OCI-LY3 (cell line): ENCODE data around the gene PHC1.

ENCODE experiments used
- H2AFZ ChIP-seq: fragments of 200-600, 300-600 bp; shearing (Covaris generic); 2 replicates; pipeline ENCODE4 v1.6.0; 2014; ENCODE audit warnings: antibody characterized with exemption, low read depth, low read length
- H3K27ac ChIP-seq: fragments of 200-600, 300-600 bp; sonication (generic); 2 replicates; pipeline ENCODE4 v1.5.1; 2014; ENCODE audit warnings: mild to moderate bottlenecking, low read length, moderate library complexity, mixed read lengths
- H3K27me3 ChIP-seq: fragments of 200-600, 300-600 bp; sonication (generic); 2 replicates; pipeline ENCODE4 v1.6.1; 2014; ENCODE audit warnings: low read depth, low read length, mixed read lengths
- H3K36me3 ChIP-seq: fragments of 200-600, 300-600 bp; sonication (generic); replicated peaks from 2 replicates; pipeline ENCODE3; 2014; ENCODE audit warnings: low read depth, low read length, mixed read lengths
- H3K4me1 ChIP-seq: fragments of 300-600, 200-600 bp; sonication (generic); 2 replicates; pipeline ENCODE4 v1.6.1; 2014; ENCODE audit warnings: low read length, mixed read lengths
- H3K4me2 ChIP-seq: fragments of 200-600, 300-600 bp; sonication (generic); 2 replicates; pipeline ENCODE4 v1.6.1; 2014; ENCODE audit warnings: low read length, mixed read lengths
- H3K4me3 ChIP-seq: fragments of 300-600, 200-600 bp; sonication (generic); 2 replicates; pipeline ENCODE4 v1.5.1; 2014; ENCODE audit warnings: antibody characterized with exemption, mild to moderate bottlenecking, low read length, moderate library complexity
- H3K79me2 ChIP-seq: fragments of 300-600, 200-600 bp; shearing (Covaris generic); 2 replicates; pipeline ENCODE4 v1.6.1; 2014; ENCODE audit warnings: mild to moderate bottlenecking, low read length, mixed read lengths
- H3K9ac ChIP-seq: fragments of 300-600, 200-600 bp; shearing (Covaris generic); 2 replicates; pipeline ENCODE4 v1.6.0; 2014; ENCODE audit warnings: mild to moderate bottlenecking, low read length, moderate library complexity
- H3K9me3 ChIP-seq: fragments of 200-600, 300-600 bp; shearing (Covaris generic); 2 replicates; pipeline ENCODE4 v1.6.1; 2014; ENCODE audit warnings: low read length, mixed read lengths; ENCODE audit not compliant: insufficient read depth
- H4K20me1 ChIP-seq: fragments of 200-600, 300-600 bp; sonication (generic); 2 replicates; pipeline ENCODE4 v1.6.1; 2016; ENCODE audit warnings: low read length, mixed read lengths; ENCODE audit not compliant: insufficient read depth
- EZH2phosphoT487 ChIP-seq: fragments of 200-600 bp; shearing (Covaris generic); IDR thresholded peaks from 2 replicates; pipeline ENCODE4 v1.6.1; 2018; ENCODE audit warnings: antibody characterized with exemption, mixed run types, low read depth
- TF ChIP-seq, protein P1 (sequence below): fragments of 200-600, 300-600 bp; sonication (generic); IDR thresholded peaks from 2 replicates; pipeline ENCODE4 v1.5.1; 2014; ENCODE audit warnings: antibody characterized with exemption, low read length, low read depth

Gene PHC1

DNA sequence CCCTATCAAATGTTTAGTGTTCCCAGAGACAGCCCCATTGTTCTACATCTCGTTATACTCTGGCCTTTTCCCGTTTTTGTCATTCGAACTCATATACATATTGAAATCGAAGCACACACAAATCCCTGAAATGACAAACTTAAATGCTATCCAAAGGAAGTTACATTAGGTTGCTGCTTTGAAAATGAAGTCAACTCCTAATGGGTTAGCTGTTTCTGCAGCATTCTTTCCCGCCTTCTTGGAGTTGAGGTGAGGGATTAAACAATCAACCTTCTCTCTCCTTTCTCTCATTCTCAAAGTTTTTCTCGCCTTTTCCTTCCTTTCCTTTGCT, 642 bp upstream of the PHC1 start:
- H2AFZ ChIP-seq: peak overlapping the region; percentile 96
- H3K4me2 ChIP-seq: peak overlapping the region; percentile 78
- H3K9me3 ChIP-seq: no peaks in the 10 kb centered on the region
- no peaks in the 10 kb centered on the region for H4K20me1 ChIP-seq
- H3K9ac ChIP-seq: peak overlapping the region; percentile 62
- H3K4me1 ChIP-seq: peaks cover 14% of the 10 kb centered on the region
- TF ChIP-seq EZH2phosphoT487: no peak
- TF ChIP-seq, protein P1, sequence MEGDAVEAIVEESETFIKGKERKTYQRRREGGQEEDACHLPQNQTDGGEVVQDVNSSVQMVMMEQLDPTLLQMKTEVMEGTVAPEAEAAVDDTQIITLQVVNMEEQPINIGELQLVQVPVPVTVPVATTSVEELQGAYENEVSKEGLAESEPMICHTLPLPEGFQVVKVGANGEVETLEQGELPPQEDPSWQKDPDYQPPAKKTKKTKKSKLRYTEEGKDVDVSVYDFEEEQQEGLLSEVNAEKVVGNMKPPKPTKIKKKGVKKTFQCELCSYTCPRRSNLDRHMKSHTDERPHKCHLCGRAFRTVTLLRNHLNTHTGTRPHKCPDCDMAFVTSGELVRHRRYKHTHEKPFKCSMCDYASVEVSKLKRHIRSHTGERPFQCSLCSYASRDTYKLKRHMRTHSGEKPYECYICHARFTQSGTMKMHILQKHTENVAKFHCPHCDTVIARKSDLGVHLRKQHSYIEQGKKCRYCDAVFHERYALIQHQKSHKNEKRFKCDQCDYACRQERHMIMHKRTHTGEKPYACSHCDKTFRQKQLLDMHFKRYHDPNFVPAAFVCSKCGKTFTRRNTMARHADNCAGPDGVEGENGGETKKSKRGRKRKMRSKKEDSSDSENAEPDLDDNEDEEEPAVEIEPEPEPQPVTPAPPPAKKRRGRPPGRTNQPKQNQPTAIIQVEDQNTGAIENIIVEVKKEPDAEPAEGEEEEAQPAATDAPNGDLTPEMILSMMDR: no peak
- H3K27me3 ChIP-seq: 0 out of 2 replicates have a peak, but pooled peaks cover 4% of the 10 kb centered on the region
- H3K79me2 ChIP-seq: no peaks in the 10 kb centered on the region
- no peaks in the 10 kb centered on the region for H3K36me3 ChIP-seq
- peak overlapping the region; percentile 100 for H3K4me3 ChIP-seq
- no peak overlapping the region for H3K27ac ChIP-seq

GRCh38 chr12:8914716-8915526, 612 bp downstream of the PHC1 start:
- H3K4me1 ChIP-seq: peaks cover 14% of the 10 kb centered on the region
- peak overlapping the region; percentile 98 for H3K4me2 ChIP-seq
- H3K9ac ChIP-seq: peak overlapping the region; percentile 84
- no peaks in the 10 kb centered on the region for H3K36me3 ChIP-seq
- H3K9me3 ChIP-seq: no peaks in the 10 kb centered on the region
- no peak overlapping the region for H3K27ac ChIP-seq
- H4K20me1 ChIP-seq: no peaks in the 10 kb centered on the region
- H2AFZ ChIP-seq: peak overlapping the region; percentile 100
- H3K4me3 ChIP-seq: peak overlapping the region; percentile 100
- TF ChIP-seq, protein P1: no peak
- TF ChIP-seq EZH2phosphoT487: no peak
- H3K27me3 ChIP-seq: 0 out of 2 replicates have a peak, but pooled peaks cover 4% of the 10 kb centered on the region
- no peaks in the 10 kb centered on the region for H3K79me2 ChIP-seq

- Histone ChIP-seq H3K27ac (no peak overlapping the region), H3K4me3 (no peak overlapping the region), H3K79me2 (no peaks in the 10 kb centered on the region), H3K27me3 (0 out of 2 replicates have a peak, but pooled peaks cover 4% of the 10 kb centered on the region), H3K9me3 (no peaks in the 10 kb centered on the region), H3K36me3 (no peaks in the 10 kb centered on the region), H2AFZ (no peak overlapping the region), H4K20me1 (no peaks in the 10 kb centered on the region), H3K9ac (no peak overlapping the region), H3K4me1 (peaks cover 14% of the 10 kb centered on the region), H3K4me2 (no peak overlapping the region)
- TF ChIP-seq, protein P1: no peak
- no peak for TF ChIP-seq EZH2phosphoT487
These were observed 1.8 kb downstream of the PHC1 start for GRCh38 chr12:8916154-8916553.

- Histone ChIP-seq H2AFZ (no peak overlapping the region), H3K4me2 (no peak overlapping the region), H4K20me1 (no peaks in the 10 kb centered on the region), H3K27me3 (0 out of 2 replicates have a peak, but pooled peaks cover 4% of the 10 kb centered on the region), H3K36me3 (no peaks in the 10 kb centered on the region), H3K27ac (no peak overlapping the region), H3K4me1 (peaks cover 14% of the 10 kb centered on the region), H3K9ac (no peak overlapping the region), H3K79me2 (no peaks in the 10 kb centered on the region), H3K9me3 (no peaks in the 10 kb centered on the region), H3K4me3 (no peak overlapping the region)
- TF ChIP-seq, protein P1: no peak
These were observed 2.7 kb downstream of the PHC1 start for GRCh38 chr12:8917031-8917430.
